AG04449 (cell line): ENCODE results near the gene MRPL42.

ENCODE experiments used
- CTCF ChIA-PET: fragments of 350-600 bp; formaldehyde crosslinking; extraction: SDS; loops from one replicate; lab custom pipeline; 2021; ENCODE audit warnings: antibody characterized with exemption; lab: Yijun Ruan, JAX
- POLR2A ChIA-PET: fragments of 400-600, 350-600 bp; formaldehyde crosslinking; extraction: SDS; loops from one replicate; lab custom pipeline; 2020; ENCODE audit warnings: antibody characterized with exemption, inconsistent platforms; lab: Yijun Ruan, JAX
- DNase-seq: peaks from one replicate; pipeline ENCODE4 v3.0.0-alpha.2; 2010; ENCODE audit warnings: low read depth, low spot score
- H3K4me3 ChIP-seq: 2 replicates; pipeline ENCODE4 v1.5.1; 2011; ENCODE audit warnings: low read depth, mild to moderate bottlenecking, control low read depth, low read length
- CTCF ChIP-seq: IDR thresholded peaks from one replicate; pipeline ENCODE4 v1.5.1; 2011; ENCODE audit warnings: mild to moderate bottlenecking, moderate library complexity, low read length, control low read depth, inconsistent platforms; ENCODE audit not compliant: insufficient read depth; ENCODE audit errors: missing control alignments

Gene MRPL42

GRCh38 chr12:93442411-93443340, 24.6 kb upstream of the MRPL42 start:
- H3K4me3 ChIP-seq = peak overlapping the region; percentile 79
- POLR2A ChIA-PET = interaction anchor here (0.6 kb wide), 1 partner anchor 23 kb away, joined by 3 read pairs; no protein-coding TSS in a partner anchor
- TF ChIP-seq CTCF = no peak
- no peak for DNase-seq
- CTCF ChIA-PET = interaction anchor here (1.1 to 3.2 kb wide), 6 partner anchors 9 to 659 kb away, joined by 3 to 14 read pairs (median 4); partner anchors contain the start of gene MRPL42

- H3K4me3 ChIP-seq = no peak overlapping the region
- ChIA-PET CTCF (interaction anchor here (1.3 to 3.2 kb wide), 3 partner anchors 10 to 658 kb away, joined by 3 to 14 read pairs (median 10); partner anchors contain the start of gene MRPL42), POLR2A (no interaction called here)
- TF ChIP-seq CTCF = no peak
- DNase-seq = no peak
Observed at GRCh38 chr12:93443576-93443975, 23.7 kb upstream of the MRPL42 start.

DNA sequence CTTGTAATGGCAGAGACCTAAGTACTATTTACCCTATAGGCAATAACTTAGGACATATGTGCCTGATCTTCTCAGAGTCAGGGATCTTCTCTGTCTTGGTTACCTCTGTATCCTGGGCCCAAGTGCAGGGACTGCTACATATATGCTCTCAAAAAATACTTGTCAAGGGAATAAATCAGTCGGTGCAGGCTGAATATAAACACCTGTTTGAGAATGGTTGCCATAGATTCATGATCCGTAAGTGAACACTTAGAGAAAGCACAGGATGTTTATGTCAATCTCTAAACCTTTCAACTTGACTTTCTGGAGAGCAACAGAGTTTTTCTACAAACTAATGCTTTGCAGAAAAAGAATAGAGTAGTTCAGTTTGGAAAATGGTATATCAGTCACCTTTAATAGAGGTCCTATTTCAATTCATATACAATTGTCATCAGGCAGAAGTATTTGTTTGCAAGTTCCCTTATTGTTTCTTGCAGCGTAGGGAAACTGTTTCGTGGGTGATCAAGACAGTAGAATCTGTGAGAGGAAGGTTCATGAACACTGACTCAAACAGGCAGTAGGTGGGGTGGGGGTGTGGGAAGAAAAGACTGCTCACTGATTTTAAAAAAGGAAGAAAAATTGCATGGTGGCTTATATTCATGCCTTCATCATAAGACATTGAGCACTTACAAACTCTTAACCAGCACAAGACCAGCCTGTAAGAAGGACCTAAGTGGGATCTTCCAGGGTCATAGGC, 19.6 kb upstream of the MRPL42 start:
- TF ChIP-seq CTCF = no peak
- no peak overlapping the region for H3K4me3 ChIP-seq
- DNase-seq = no peak
- POLR2A ChIA-PET = no interaction called here
- CTCF ChIA-PET = no interaction called here

- POLR2A ChIA-PET = no interaction called here
- CTCF ChIA-PET = no interaction called here
- DNase-seq = no peak
- H3K4me3 ChIP-seq = no peak overlapping the region
- no peak for TF ChIP-seq CTCF
Observed at GRCh38 chr12:93448796-93449195, 18.5 kb upstream of the MRPL42 start.

- POLR2A ChIA-PET = no interaction called here
Observed at GRCh38 chr12:93449277-93449676, 18.0 kb upstream of the MRPL42 start.

More at GRCh38 chr12:93449277-93449676, 18.0 kb upstream of the MRPL42 start:
- CTCF ChIA-PET = interaction anchor here (1.0 kb wide), 1 partner anchor 18 kb away, joined by 4 read pairs; the partner anchor contains the start of gene MRPL42
- TF ChIP-seq CTCF = no peak
- DNase-seq = no peak
- H3K4me3 ChIP-seq = no peak overlapping the region
